ENCODE measurements around the gene C1D.
A peak's percentile ranks its signal among the peaks of the same experiment; 100 is the strongest.
"Not testable (repeated sequence)": the region's sequence is repeated elsewhere in the genome, so short reads cannot be mapped to it uniquely, and the experiment has no call there.

The C1D gene

DNA sequence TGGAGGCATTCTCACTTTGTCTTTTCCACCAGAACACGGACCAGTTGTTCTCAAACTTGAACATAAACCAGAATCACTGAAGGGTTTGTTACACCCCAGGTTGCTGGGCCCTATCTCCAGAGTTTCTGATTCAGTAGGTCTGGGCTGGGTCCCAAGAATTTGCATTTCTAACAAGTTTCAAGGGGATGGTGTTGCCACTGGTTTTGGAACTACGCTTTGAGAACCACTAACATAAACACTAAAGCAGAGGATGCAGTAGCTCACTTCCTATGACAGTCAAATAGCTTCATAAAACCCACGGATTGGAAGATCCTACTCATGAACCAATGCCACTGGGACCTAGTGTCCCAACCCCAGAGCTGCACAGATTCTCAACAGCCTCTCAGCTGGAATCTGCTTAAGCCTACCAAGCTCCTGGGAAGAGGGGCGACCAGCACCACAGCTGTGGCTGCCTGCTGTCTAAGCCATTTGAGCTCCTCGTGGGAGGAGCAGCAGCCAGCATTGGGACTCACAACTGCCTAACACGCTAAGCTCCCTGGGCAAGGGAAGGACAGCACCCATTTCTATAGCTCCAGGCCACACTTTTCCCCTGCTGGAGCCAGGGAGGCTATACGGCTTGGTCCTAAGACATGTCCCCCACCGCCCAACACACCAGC, 62.5 kb downstream of the C1D start:
- TF ChIP-seq POLR2A (IDR thresholded peaks at IDR 0.05; ENCODE audit: low read depth, low read length): no peak
- FAIRE-seq: no peak
- no peak for DNase-seq (ENCODE audit: insufficient read length, low spot score)

DNA sequence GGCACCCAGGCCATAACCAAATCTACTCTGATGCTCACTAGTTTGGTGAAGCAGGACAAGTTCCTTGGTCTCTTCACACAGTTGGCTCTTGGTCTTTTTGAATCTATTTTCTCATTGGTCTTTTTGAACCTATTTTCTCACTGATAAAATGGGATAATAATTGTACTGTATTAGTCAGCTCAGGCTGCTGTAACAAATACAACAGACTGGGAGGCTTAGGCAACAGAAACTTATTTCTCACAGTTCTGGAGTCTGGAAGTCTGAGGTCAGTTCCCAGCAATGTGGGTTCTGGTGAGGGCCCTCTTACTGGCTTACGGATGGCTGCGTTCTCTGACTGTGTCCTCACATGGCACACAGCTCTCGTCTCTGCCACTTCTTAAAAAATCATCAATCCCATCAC, 63.5 kb downstream of the C1D start:
- TF ChIP-seq POLR2A (IDR thresholded peaks at IDR 0.05; ENCODE audit: low read depth, low read length): no peak
- no peak for FAIRE-seq

DNA sequence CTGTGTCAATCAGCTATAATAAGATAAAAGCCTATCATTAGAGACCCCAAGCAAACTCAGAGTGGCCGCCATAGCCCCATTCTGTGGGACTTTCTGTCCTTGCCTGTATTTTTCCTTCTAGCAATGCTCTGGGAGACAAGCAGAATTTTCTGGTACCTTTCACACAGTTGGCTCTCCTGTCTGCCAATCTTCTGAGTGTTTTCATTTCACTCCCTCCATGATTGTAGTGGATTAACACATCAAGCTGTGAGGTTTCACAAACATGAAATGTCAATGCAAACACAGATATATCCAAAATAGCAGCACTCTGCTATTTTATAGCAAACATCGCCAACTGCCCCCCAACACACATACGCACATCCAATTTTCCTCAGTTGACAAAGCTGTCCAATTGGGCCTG, 64.9 kb downstream of the C1D start:
- no peak for TF ChIP-seq POLR2A (IDR thresholded peaks at IDR 0.05; ENCODE audit: low read depth, low read length)
- DNase-seq (ENCODE audit: insufficient read length, low spot score): peak; percentile 6
- no peak for FAIRE-seq

More for the DNA sequence above, 63.5 kb downstream of the C1D start:
- DNase-seq (ENCODE audit: insufficient read length, low spot score): no peak

GRCh38 chr2:67997528-67997900, 65.3 kb downstream of the C1D start:
- peak; percentile 59 for DNase-seq (ENCODE audit: insufficient read length, low spot score)
- TF ChIP-seq POLR2A (IDR thresholded peaks at IDR 0.05; ENCODE audit: low read depth, low read length): no peak
- peak; percentile 90 for FAIRE-seq

DNA sequence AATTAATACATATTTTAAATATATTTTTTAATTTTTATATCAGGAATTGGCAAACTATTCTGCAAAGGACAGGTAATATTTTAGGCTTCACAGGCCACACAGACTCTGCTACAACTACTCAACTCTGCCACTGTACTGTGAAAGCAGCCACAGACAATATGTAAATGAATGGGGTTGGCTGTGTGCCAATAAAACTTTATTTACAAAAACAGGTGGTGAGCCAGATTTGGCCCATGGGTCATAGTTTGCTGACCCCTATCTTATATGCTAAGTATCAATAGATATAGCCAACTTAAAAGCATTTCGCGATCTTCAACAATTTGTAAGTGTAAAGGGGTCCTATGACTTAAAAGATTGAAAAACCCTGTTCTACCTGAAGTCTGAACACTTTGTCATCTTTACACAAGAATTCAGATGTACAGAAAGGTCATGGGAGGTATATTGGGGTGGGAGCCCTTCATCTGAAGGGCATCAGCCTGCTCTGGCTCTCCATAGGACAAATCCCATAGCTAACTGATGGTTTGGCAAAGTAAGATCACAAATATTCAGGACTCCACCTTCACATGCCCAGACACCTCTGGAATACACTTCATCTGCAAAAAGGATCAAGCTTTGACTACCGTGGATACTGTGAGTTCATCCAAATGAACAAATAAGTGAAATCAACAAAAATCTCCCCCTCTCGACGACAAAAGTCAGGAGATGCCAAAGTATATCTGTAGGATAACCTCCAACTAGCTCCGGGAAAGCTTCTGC, 65.9 kb downstream of the C1D start:
- DNase-seq (ENCODE audit: insufficient read length, low spot score): no peak
- no peak for FAIRE-seq
- no peak for TF ChIP-seq POLR2A (IDR thresholded peaks at IDR 0.05; ENCODE audit: low read depth, low read length)

DNA sequence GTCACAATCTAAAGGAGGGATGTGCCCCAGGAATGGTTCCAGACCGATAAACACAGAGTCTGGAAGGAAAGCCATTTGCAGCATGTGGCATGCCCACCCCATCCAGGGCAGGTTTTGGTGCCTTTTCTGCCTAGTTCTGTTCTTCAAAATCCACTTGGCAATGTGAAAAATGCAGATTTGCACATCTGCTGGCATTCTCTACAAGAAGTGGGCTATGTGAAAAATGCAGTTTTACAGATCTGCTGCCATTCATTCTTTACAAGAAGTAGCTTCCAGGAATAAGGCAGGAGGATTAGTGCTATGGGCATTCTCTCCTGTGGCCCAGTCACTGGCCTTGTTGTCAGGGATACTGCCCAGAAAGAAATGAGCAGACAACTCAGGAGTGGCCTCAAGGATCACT, 68.1 kb downstream of the C1D start:
- DNase-seq (ENCODE audit: insufficient read length, low spot score) (no peak), FAIRE-seq (no peak)
- TF ChIP-seq POLR2A (IDR thresholded peaks at IDR 0.05; ENCODE audit: low read depth, low read length): no peak

GRCh38 chr2:67994069-67994468, 68.7 kb downstream of the C1D start:
- FAIRE-seq; DNase-seq (ENCODE audit: insufficient read length, low spot score): not testable (repeated sequence)

- TF ChIP-seq POLR2A (IDR thresholded peaks at IDR 0.05; ENCODE audit: low read depth, low read length): no peak
- FAIRE-seq (no peak), DNase-seq (ENCODE audit: insufficient read length, low spot score) (no peak)
These were observed 69.5 kb downstream of the C1D start for GRCh38 chr2:67993329-67993728.

GRCh38 chr2:67991456-67991855, 71.3 kb downstream of the C1D start:
- TF ChIP-seq POLR2A (IDR thresholded peaks at IDR 0.05; ENCODE audit: low read depth, low read length): no peak
- FAIRE-seq (no peak), DNase-seq (ENCODE audit: insufficient read length, low spot score) (no peak)
